ENCODE data around the gene POLK.

DNA sequence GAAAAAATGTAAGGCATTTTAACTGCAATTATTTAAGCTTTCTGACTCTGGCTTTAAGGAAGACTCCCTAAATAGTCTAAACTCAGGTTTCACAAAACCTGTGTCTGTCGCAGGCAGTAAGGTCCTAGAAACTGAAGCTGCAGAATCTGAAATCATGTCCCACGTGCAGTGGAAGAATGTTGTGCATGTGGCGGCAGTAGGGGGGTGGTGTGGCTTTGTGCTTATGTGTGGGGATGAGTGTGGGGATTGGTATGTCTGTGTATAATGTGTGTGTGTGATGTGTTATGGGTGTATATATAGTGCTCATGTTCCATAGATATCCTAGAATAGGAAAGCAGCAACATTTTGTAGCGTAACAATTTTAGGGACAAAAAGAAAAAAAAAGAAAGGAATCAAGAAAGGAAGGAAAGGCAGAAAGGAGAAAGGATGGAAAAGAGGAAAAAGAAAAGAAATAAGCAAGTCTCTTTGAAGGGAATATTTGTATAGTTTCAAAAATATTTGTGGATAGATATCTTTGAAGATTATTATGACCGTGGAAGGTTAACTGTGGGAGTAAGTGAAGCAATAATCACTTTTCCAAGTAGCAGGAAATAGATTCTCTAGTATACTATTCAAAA is 106.2 kb downstream of the POLK start:
- TF ChIP-seq, protein P1, sequence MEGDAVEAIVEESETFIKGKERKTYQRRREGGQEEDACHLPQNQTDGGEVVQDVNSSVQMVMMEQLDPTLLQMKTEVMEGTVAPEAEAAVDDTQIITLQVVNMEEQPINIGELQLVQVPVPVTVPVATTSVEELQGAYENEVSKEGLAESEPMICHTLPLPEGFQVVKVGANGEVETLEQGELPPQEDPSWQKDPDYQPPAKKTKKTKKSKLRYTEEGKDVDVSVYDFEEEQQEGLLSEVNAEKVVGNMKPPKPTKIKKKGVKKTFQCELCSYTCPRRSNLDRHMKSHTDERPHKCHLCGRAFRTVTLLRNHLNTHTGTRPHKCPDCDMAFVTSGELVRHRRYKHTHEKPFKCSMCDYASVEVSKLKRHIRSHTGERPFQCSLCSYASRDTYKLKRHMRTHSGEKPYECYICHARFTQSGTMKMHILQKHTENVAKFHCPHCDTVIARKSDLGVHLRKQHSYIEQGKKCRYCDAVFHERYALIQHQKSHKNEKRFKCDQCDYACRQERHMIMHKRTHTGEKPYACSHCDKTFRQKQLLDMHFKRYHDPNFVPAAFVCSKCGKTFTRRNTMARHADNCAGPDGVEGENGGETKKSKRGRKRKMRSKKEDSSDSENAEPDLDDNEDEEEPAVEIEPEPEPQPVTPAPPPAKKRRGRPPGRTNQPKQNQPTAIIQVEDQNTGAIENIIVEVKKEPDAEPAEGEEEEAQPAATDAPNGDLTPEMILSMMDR (conservative IDR thresholded peaks at IDR 0.05) = no peak
- TF ChIP-seq EZH2 (IDR thresholded peaks at IDR 0.05; ENCODE audit: low read depth) = no peak
